ENCODE data around the gene CBFA2T3.

Gene CBFA2T3

GRCh38 chr16:88955906-88956305, 21.1 kb downstream of the CBFA2T3 start:
- peaks cover 15% of the 10 kb centered on the region for H3K4me1 Mint-ChIP-seq (ENCODE audit: low read depth)
- H3K36me3 Mint-ChIP-seq (ENCODE audit: low read depth): no peaks in the 10 kb centered on the region
- no peak for DNase-seq
- H3K9me3 Mint-ChIP-seq: no peaks in the 10 kb centered on the region
- H3K27me3 Mint-ChIP-seq: peaks cover 32% of the 10 kb centered on the region
- H3K4me3 Mint-ChIP-seq: no peak overlapping the region
- no peak overlapping the region for H3K27ac Mint-ChIP-seq

GRCh38 chr16:88953003-88953690, 23.9 kb downstream of the CBFA2T3 start:
- no peak overlapping the region for H3K4me3 Mint-ChIP-seq
- H3K9me3 Mint-ChIP-seq: no peaks in the 10 kb centered on the region
- no peak for DNase-seq
- peaks cover 13% of the 10 kb centered on the region for H3K4me1 Mint-ChIP-seq (ENCODE audit: low read depth)
- H3K27ac Mint-ChIP-seq: no peak overlapping the region
- H3K36me3 Mint-ChIP-seq (ENCODE audit: low read depth): no peaks in the 10 kb centered on the region
- peaks cover 13% of the 10 kb centered on the region for H3K27me3 Mint-ChIP-seq

- no peak overlapping the region for H3K27ac Mint-ChIP-seq
- no peak overlapping the region for H3K4me3 Mint-ChIP-seq
- H3K9me3 Mint-ChIP-seq: no peaks in the 10 kb centered on the region
- no peaks in the 10 kb centered on the region for H3K36me3 Mint-ChIP-seq (ENCODE audit: low read depth)
- H3K27me3 Mint-ChIP-seq: peaks cover 2% of the 10 kb centered on the region
- no peak for DNase-seq
- peaks cover 1% of the 10 kb centered on the region for H3K4me1 Mint-ChIP-seq (ENCODE audit: low read depth)
Observed at GRCh38 chr16:88951989-88952388, 25.0 kb downstream of the CBFA2T3 start.

GRCh38 chr16:88951501-88951900, 25.5 kb downstream of the CBFA2T3 start:
- Mint-ChIP-seq H3K27ac (no peak overlapping the region), H3K4me1 (ENCODE audit: low read depth) (no peaks in the 10 kb centered on the region)

GRCh38 chr16:88948781-88949490, 28.1 kb downstream of the CBFA2T3 start:
- Mint-ChIP-seq H3K4me3 (no peak overlapping the region), H3K9me3 (no peaks in the 10 kb centered on the region), H3K4me1 (ENCODE audit: low read depth) (no peaks in the 10 kb centered on the region), H3K27me3 (peaks cover 11% of the 10 kb centered on the region), H3K27ac (no peak overlapping the region), H3K36me3 (ENCODE audit: low read depth) (no peaks in the 10 kb centered on the region)
- DNase-seq: no peak

More at GRCh38 chr16:88951501-88951900, 25.5 kb downstream of the CBFA2T3 start:
- no peak for DNase-seq
- H3K4me3 Mint-ChIP-seq: no peak overlapping the region
- no peaks in the 10 kb centered on the region for H3K36me3 Mint-ChIP-seq (ENCODE audit: low read depth)
- H3K9me3 Mint-ChIP-seq: no peaks in the 10 kb centered on the region
- no peaks in the 10 kb centered on the region for H3K27me3 Mint-ChIP-seq

- no peaks in the 10 kb centered on the region for H3K36me3 Mint-ChIP-seq (ENCODE audit: low read depth)
- H3K27ac Mint-ChIP-seq: no peak overlapping the region
- DNase-seq: no peak
- no peaks in the 10 kb centered on the region for H3K9me3 Mint-ChIP-seq
- H3K27me3 Mint-ChIP-seq: peaks cover 30% of the 10 kb centered on the region
- peaks cover 2% of the 10 kb centered on the region for H3K4me1 Mint-ChIP-seq (ENCODE audit: low read depth)
- no peak overlapping the region for H3K4me3 Mint-ChIP-seq
Observed at GRCh38 chr16:88945473-88945872, 31.5 kb downstream of the CBFA2T3 start.

- Mint-ChIP-seq H3K9me3 (no peaks in the 10 kb centered on the region), H3K36me3 (ENCODE audit: low read depth) (no peaks in the 10 kb centered on the region), H3K27me3 (peaks cover 45% of the 10 kb centered on the region), H3K4me3 (no peak overlapping the region), H3K4me1 (ENCODE audit: low read depth) (peaks cover 12% of the 10 kb centered on the region), H3K27ac (no peak overlapping the region)
- no peak for DNase-seq
Observed at GRCh38 chr16:88943741-88944140, 33.3 kb downstream of the CBFA2T3 start.

GRCh38 chr16:88943131-88943664, 33.8 kb downstream of the CBFA2T3 start:
- no peaks in the 10 kb centered on the region for H3K36me3 Mint-ChIP-seq (ENCODE audit: low read depth)
- peaks cover 49% of the 10 kb centered on the region for H3K27me3 Mint-ChIP-seq
- peaks cover 12% of the 10 kb centered on the region for H3K4me1 Mint-ChIP-seq (ENCODE audit: low read depth)
- H3K9me3 Mint-ChIP-seq: no peaks in the 10 kb centered on the region
- no peak overlapping the region for H3K27ac Mint-ChIP-seq
- DNase-seq: no peak
- no peak overlapping the region for H3K4me3 Mint-ChIP-seq

GRCh38 chr16:88941913-88942909, 34.8 kb downstream of the CBFA2T3 start:
- peak overlapping the region; percentile 43 for H3K4me3 Mint-ChIP-seq
- H3K4me1 Mint-ChIP-seq (ENCODE audit: low read depth): peaks cover 12% of the 10 kb centered on the region
- DNase-seq: peak; percentile 80
- peaks cover 59% of the 10 kb centered on the region for H3K27me3 Mint-ChIP-seq
- no peaks in the 10 kb centered on the region for H3K36me3 Mint-ChIP-seq (ENCODE audit: low read depth)
- no peak overlapping the region for H3K27ac Mint-ChIP-seq
- H3K9me3 Mint-ChIP-seq: no peaks in the 10 kb centered on the region

- H3K36me3 Mint-ChIP-seq (ENCODE audit: low read depth): no peaks in the 10 kb centered on the region
- no peak for DNase-seq
- H3K4me1 Mint-ChIP-seq (ENCODE audit: low read depth): peaks cover 12% of the 10 kb centered on the region
- no peak overlapping the region for H3K27ac Mint-ChIP-seq
- H3K4me3 Mint-ChIP-seq: no peak overlapping the region
- H3K27me3 Mint-ChIP-seq: peaks cover 70% of the 10 kb centered on the region
- no peaks in the 10 kb centered on the region for H3K9me3 Mint-ChIP-seq
Observed at GRCh38 chr16:88940862-88941817, 35.9 kb downstream of the CBFA2T3 start.

GRCh38 chr16:88939972-88940861, 36.8 kb downstream of the CBFA2T3 start:
- no peak overlapping the region for H3K27ac Mint-ChIP-seq
- peaks cover 71% of the 10 kb centered on the region for H3K27me3 Mint-ChIP-seq

GRCh38 chr16:88939245-88939971, 37.6 kb downstream of the CBFA2T3 start:
- no peaks in the 10 kb centered on the region for H3K9me3 Mint-ChIP-seq
- peak overlapping the region; percentile 35 for H3K4me3 Mint-ChIP-seq
- H3K36me3 Mint-ChIP-seq (ENCODE audit: low read depth): no peaks in the 10 kb centered on the region
- H3K27me3 Mint-ChIP-seq: peaks cover 66% of the 10 kb centered on the region
- H3K4me1 Mint-ChIP-seq (ENCODE audit: low read depth): peaks cover 14% of the 10 kb centered on the region
- no peak for DNase-seq
- no peak overlapping the region for H3K27ac Mint-ChIP-seq

More at GRCh38 chr16:88939972-88940861, 36.8 kb downstream of the CBFA2T3 start:
- Mint-ChIP-seq H3K4me1 (ENCODE audit: low read depth) (peaks cover 14% of the 10 kb centered on the region), H3K4me3 (no peak overlapping the region), H3K9me3 (no peaks in the 10 kb centered on the region), H3K36me3 (ENCODE audit: low read depth) (no peaks in the 10 kb centered on the region)
- DNase-seq: no peak
